ENCODE data around the gene TET3.

TET3 gene

GRCh38 chr2:74007121-74007520, 22.4 kb downstream of the TET3 start:
- DNase-seq, result no peak

GRCh38 chr2:74007711-74008110, 23.0 kb downstream of the TET3 start:
- no peak for DNase-seq

GRCh38 chr2:74008761-74009395, 24.2 kb downstream of the TET3 start:
- DNase-seq, result no peak

GRCh38 chr2:74009577-74009976, 24.9 kb downstream of the TET3 start:
- DNase-seq, result no peak

- peak; percentile 91 to 94 for DNase-seq
These were observed 25.4 kb downstream of the TET3 start for GRCh38 chr2:74010087-74010541.

- no peak for DNase-seq
These were observed 26.5 kb downstream of the TET3 start for GRCh38 chr2:74011246-74011645.

- DNase-seq, result no peak
These were observed 30.1 kb downstream of the TET3 start for GRCh38 chr2:74014813-74015212.

GRCh38 chr2:74017223-74017622, 32.5 kb downstream of the TET3 start:
- DNase-seq, result no peak

- DNase-seq, result no peak
These were observed 34.8 kb downstream of the TET3 start for GRCh38 chr2:74019516-74019915.

GRCh38 chr2:74020702-74021406, 36.1 kb downstream of the TET3 start:
- DNase-seq, result no peak

- DNase-seq, result no peak
These were observed 36.7 kb downstream of the TET3 start for GRCh38 chr2:74021407-74021755.

GRCh38 chr2:74024216-74024615, 39.5 kb downstream of the TET3 start:
- DNase-seq, result no peak

GRCh38 chr2:74025971-74026612, 41.4 kb downstream of the TET3 start:
- no peak for DNase-seq

GRCh38 chr2:74026687-74027241, 42.1 kb downstream of the TET3 start:
- no peak for DNase-seq

GRCh38 chr2:74027496-74027895, 42.8 kb downstream of the TET3 start:
- no peak for DNase-seq

GRCh38 chr2:74028290-74028689, 43.6 kb downstream of the TET3 start:
- DNase-seq, result no peak

- DNase-seq, result no peak
These were observed 44.0 kb downstream of the TET3 start for GRCh38 chr2:74028741-74029140.

GRCh38 chr2:74029714-74030397, 45.1 kb downstream of the TET3 start:
- DNase-seq, result no peak

GRCh38 chr2:74031221-74031620, 46.5 kb downstream of the TET3 start:
- DNase-seq, result no peak

- DNase-seq, result no peak
These were observed 47.2 kb downstream of the TET3 start for GRCh38 chr2:74031959-74032287.

- DNase-seq, result no peak
These were observed 48.7 kb downstream of the TET3 start for GRCh38 chr2:74033375-74033774.
